GM12801 (cell line): ENCODE data around the gene SLC38A7.

Source experiments
- CTCF ChIP-seq: IDR thresholded peaks from one replicate; pipeline ENCODE4 v1.5.1; 2011; ENCODE audit warnings: control low read depth; ENCODE audit not compliant: insufficient read length; ENCODE audit errors: extremely low read depth

The SLC38A7 gene

GRCh38 chr16:58629733-58630640 is 54.6 kb downstream of the SLC38A7 start, which contains the start of gene CNOT1:
TSS of gene CNOT1 (minus strand) at chr16:58629826. CDS start at chr16:58599337, 30,489 bp downstream.
- no peak for TF ChIP-seq CTCF

GRCh38 chr16:58628845-58629732 is 55.5 kb downstream of the SLC38A7 start:
- no peak for TF ChIP-seq CTCF

GRCh38 chr16:58624209-58624608 is 60.4 kb downstream of the SLC38A7 start:
- TF ChIP-seq CTCF: no peak

- no peak for TF ChIP-seq CTCF
Observed at GRCh38 chr16:58620396-58620795, 64.2 kb downstream of the SLC38A7 start.

GRCh38 chr16:58615280-58615679 is 69.3 kb downstream of the SLC38A7 start:
- TF ChIP-seq CTCF: no peak
